ENCODE data around the gene ESF1. TPM values are rescaled to one million over a fixed set of nuclear protein-coding genes. Genes with fewer than 3 reads are reported as not detected.
"Not testable (repeated sequence)": the region's sequence is repeated elsewhere in the genome, so short reads cannot be mapped to it uniquely, and the experiment has no call there.

ESF1 gene
- total RNA-seq, 4 donors from 2014 or later, result 12.8 to 16.2 (median 14.6) TPM

- no peak overlapping the region for H3K27ac ChIP-seq
- H3K27me3 ChIP-seq, result no peaks in the 10 kb centered on the region
- H3K9me3 ChIP-seq, result peaks cover 0 to 6% (median 0%) of the 10 kb centered on the region in 3 donors
- TF ChIP-seq POLR2A (IDR thresholded peaks at IDR 0.05) (no peak), POLR2AphosphoS5 (IDR thresholded peaks at IDR 0.05) (no peak), EP300 (IDR thresholded peaks at IDR 0.05) (no peak)
- TF ChIP-seq, protein P1, sequence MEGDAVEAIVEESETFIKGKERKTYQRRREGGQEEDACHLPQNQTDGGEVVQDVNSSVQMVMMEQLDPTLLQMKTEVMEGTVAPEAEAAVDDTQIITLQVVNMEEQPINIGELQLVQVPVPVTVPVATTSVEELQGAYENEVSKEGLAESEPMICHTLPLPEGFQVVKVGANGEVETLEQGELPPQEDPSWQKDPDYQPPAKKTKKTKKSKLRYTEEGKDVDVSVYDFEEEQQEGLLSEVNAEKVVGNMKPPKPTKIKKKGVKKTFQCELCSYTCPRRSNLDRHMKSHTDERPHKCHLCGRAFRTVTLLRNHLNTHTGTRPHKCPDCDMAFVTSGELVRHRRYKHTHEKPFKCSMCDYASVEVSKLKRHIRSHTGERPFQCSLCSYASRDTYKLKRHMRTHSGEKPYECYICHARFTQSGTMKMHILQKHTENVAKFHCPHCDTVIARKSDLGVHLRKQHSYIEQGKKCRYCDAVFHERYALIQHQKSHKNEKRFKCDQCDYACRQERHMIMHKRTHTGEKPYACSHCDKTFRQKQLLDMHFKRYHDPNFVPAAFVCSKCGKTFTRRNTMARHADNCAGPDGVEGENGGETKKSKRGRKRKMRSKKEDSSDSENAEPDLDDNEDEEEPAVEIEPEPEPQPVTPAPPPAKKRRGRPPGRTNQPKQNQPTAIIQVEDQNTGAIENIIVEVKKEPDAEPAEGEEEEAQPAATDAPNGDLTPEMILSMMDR (IDR thresholded peaks at IDR 0.05), result no peak
- ATAC-seq, result no peak
- H3K36me3 ChIP-seq, result peaks cover 0 to 34% of the 10 kb centered on the region in 2 donors
- 80 to 83% methylated on average over 1 to 2 of the region's 2 CpGs for WGBS, 2 donors (ENCODE audit: low coverage in 1 of 2)
- H3K4me1 ChIP-seq, result no peaks in the 10 kb centered on the region
- H3K4me3 ChIP-seq, result no peak overlapping the region
Observed at GRCh38 chr20:13745784-13746183, 38.9 kb downstream of the ESF1 start.

DNA sequence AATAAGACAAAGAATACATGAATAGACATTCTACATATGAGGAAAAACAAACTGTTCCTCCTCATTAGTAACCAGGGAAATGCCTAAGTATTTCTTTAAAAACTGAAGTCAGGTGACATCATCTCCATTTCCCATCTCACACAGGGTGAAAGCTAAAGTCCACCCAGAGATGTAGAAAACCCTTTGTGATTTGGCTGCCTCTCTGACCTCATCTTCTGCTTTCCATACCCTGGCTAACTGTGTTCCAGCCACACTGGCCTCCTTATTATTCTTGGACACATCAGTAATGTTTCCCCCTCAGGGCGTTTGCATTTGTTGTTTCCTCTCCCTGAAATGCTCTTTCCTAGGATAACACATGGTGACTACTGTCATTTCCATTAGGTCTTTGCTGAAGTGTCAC lies 40.4 kb downstream of the ESF1 start:
- Histone ChIP-seq H3K36me3 (peaks cover 0 to 26% of the 10 kb centered on the region in 2 donors), H3K4me1 (peaks cover 0 to 6% (median 0%) of the 10 kb centered on the region in 3 donors), H3K27ac (no peak overlapping the region), H3K9me3 (peaks cover 0 to 12% (median 0%) of the 10 kb centered on the region in 3 donors), H3K27me3 (no peaks in the 10 kb centered on the region), H3K4me3 (no peak overlapping the region)
- no peak for TF ChIP-seq POLR2AphosphoS5 (IDR thresholded peaks at IDR 0.05)
- no peak for TF ChIP-seq POLR2A (IDR thresholded peaks at IDR 0.05)
- TF ChIP-seq, protein P1 (IDR thresholded peaks at IDR 0.05), result no peak
- no peak for TF ChIP-seq EP300 (IDR thresholded peaks at IDR 0.05)
- no peak for ATAC-seq
- WGBS, 2 donors (ENCODE audit: low coverage in 1 of 2), result 67 to 82% methylated on average over 1 of the region's 1 CpG

DNA sequence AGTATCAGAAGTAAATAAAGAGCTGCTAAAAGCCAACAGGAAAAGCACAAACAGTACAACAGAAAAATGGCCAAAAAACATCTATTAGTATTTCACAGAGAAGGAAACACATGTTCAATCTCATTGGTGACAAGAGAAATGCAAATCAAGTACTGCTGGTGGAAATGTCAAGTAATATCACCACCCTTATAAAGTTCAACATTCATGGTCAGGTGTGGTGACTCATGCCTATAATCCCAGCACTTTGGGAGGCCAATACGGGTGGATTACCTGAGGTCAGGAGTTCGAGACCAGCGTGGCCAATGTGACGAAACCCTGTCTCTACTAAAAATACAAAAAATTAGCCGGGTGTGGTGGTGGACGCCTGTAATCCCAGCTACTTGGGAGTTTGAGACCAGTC lies 42.8 kb downstream of the ESF1 start:
- Histone ChIP-seq H3K36me3 (peaks cover 0 to 22% of the 10 kb centered on the region in 2 donors), H3K27ac (no peak overlapping the region), H3K27me3 (no peaks in the 10 kb centered on the region), H3K9me3 (peaks cover 0 to 12% (median 0%) of the 10 kb centered on the region in 3 donors), H3K4me3 (no peak overlapping the region), H3K4me1 (peaks cover 5 to 30% (median 9%) of the 10 kb centered on the region in 3 donors)
- no peak for TF ChIP-seq EP300 (IDR thresholded peaks at IDR 0.05)
- TF ChIP-seq POLR2A (IDR thresholded peaks at IDR 0.05), result no peak
- TF ChIP-seq, protein P1 (IDR thresholded peaks at IDR 0.05), result no peak
- TF ChIP-seq POLR2AphosphoS5 (IDR thresholded peaks at IDR 0.05), result no peak
- 86 to 90% methylated on average over 1 to 2 of the region's 6 CpGs for WGBS, 2 donors (ENCODE audit: low coverage in 1 of 2)
- no peak for ATAC-seq

DNA sequence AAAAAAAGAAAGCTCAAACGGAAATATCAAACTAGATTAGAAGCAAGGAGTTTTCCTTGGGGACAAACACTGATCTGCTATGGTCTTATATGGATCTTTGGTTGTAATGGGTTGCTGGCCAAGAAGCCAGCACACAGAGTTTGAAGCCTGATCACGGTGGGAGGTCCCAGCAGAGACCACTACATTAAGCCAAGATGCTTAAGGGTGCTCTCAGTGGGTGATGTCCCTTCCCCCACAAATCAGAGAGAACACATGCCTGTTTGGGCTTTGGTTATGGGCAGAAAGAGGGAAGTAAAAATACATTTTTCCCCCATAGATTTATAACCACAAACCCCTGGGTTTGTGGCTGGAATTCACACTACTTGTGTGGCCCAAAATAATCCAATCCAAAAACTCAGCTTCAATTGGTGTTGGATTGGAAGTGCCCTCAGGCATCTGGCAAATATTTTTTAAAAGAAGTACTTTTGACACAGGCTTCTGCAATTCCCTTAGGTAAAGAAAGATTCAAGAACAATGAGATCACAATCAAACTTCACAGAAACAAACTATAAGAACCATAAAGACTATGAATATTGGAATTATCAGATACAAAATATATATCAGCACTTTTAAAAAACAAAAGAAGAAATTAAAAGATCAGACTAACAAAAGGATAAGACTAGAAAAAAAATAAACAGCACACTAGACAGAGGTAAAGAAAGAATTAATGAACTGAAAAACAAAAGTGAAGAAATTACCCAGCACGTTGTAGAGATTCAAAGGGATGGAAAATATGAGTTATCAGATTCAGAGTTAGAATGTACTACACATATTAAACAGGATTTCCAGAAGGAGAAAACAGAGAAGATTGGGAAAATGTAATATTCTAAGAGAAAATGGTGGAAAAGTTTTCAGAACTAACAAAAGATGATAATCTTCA lies 44.7 kb downstream of the ESF1 start:
- TF ChIP-seq POLR2AphosphoS5 (IDR thresholded peaks at IDR 0.05), result no peak
- TF ChIP-seq EP300 (IDR thresholded peaks at IDR 0.05), result no peak
- TF ChIP-seq, protein P1 (IDR thresholded peaks at IDR 0.05), result no peak
- no peak for TF ChIP-seq POLR2A (IDR thresholded peaks at IDR 0.05)
- no peak overlapping the region for H3K4me3 ChIP-seq
- 81 to 85% methylated on average over 2 to 3 of the region's 3 CpGs for WGBS, 2 donors (ENCODE audit: low coverage in 1 of 2)
- peak overlapping the region in 3 of 4 donors; percentile 29 to 83 (median 46) for H3K27ac ChIP-seq
- no peaks in the 10 kb centered on the region for H3K27me3 ChIP-seq
- H3K4me1 ChIP-seq, result peaks cover 14 to 41% (median 18%) of the 10 kb centered on the region in 3 donors
- H3K36me3 ChIP-seq, result peaks cover 0 to 19% of the 10 kb centered on the region in 2 donors
- no peak for ATAC-seq
- H3K9me3 ChIP-seq, result peaks cover 0 to 12% (median 0%) of the 10 kb centered on the region in 3 donors

GRCh38 chr20:13738187-13738586 lies 46.5 kb downstream of the ESF1 start:
- Histone ChIP-seq H3K9me3 (peaks cover 0 to 12% (median 0%) of the 10 kb centered on the region in 3 donors), H3K4me1 (peaks cover 14 to 41% (median 18%) of the 10 kb centered on the region in 3 donors), H3K36me3 (peaks cover 0 to 28% of the 10 kb centered on the region in 2 donors), H3K27ac (peak overlapping the region; percentile 68 to 83 (median 76))
- WGBS, 2 donors (ENCODE audit: low coverage in 1 of 2), result 93 to 100% methylated on average over 1 of the region's 1 CpG
- not testable (repeated sequence) for H3K27me3 ChIP-seq, ATAC-seq, H3K4me3 ChIP-seq
